Heart left ventricle (tissue), 16 donors: Measurements from ENCODE around the gene COPZ1. TPM values are rescaled to one million over a fixed set of nuclear protein-coding genes. Genes with fewer than 3 reads are reported as not detected.

Experiments
- ATAC-seq, 4 donors: fragments of 200-7000 bp; cut with Tn5 transposase; one replicate each; pipeline ENCODE4 v1.9.1; 2020 to 2022; ENCODE audit warnings: moderate library complexity in 4 of 4, mild to moderate bottlenecking in 3 of 4, moderate number of reproducible peaks in 1 of 4
- DNase-seq, 5 donors: peaks; one replicate each; pipeline ENCODE4 v3.0.0-alpha.2; 2020
- H3K27ac ChIP-seq, 12 donors: fragments of 200-600 bp; sonication (generic) in 4 of 12; one replicate each; pipeline versions ENCODE4 v1.5.0 to v1.8.0; 2016 to 2022; ENCODE audit warnings: mild to moderate bottlenecking in 2 of 12
- H3K27me3 ChIP-seq, 9 donors: fragments of 200-600 bp; sonication (generic) in 2 of 9; one replicate each; pipeline versions ENCODE4 v1.5.1 to v1.8.0; 2016 to 2022; ENCODE audit warnings: mild to moderate bottlenecking in 3 of 9
- H3K36me3 ChIP-seq, 9 donors: fragments of 200-600 bp; sonication (generic) in 2 of 9; one replicate each; pipeline versions ENCODE4 v1.5.0 to v1.8.0; 2018 to 2022; ENCODE audit warnings: mild to moderate bottlenecking in 2 of 9
- H3K4me1 ChIP-seq, 12 donors: fragments of 200-600 bp; sonication (generic) in 4 of 12; one replicate each; pipeline versions ENCODE4 v1.5.0 to v1.8.0; 2016 to 2022; ENCODE audit warnings: mild to moderate bottlenecking in 3 of 12
- H3K4me3 ChIP-seq, 12 donors: fragments of 200-600 bp; sonication (generic) in 4 of 12; one replicate each; pipeline versions ENCODE4 v1.5.0 to v1.8.0; 2017 to 2022; ENCODE audit warnings: mild to moderate bottlenecking in 9 of 12, moderate library complexity in 4 of 12
- H3K9me3 ChIP-seq, 12 donors: fragments of 200-600 bp; sonication (generic) in 4 of 12; one replicate each; pipeline versions ENCODE4 v1.5.0 to v1.8.0; 2016 to 2022; ENCODE audit warnings: mild to moderate bottlenecking in 1 of 12
- POLR2A ChIP-seq, 2 donors: fragments of 450-650 bp; IDR thresholded peaks; one replicate each; pipeline ENCODE4 v1.6.1; 2017; ENCODE audit warnings: antibody characterized with exemption in 2 of 2, mild to moderate bottlenecking in 2 of 2, moderate library complexity in 2 of 2
- WGBS, 4 donors: extraction: QIAGEN DNeasy Blood & Tissue Kit in 2 of 4; methylation state at CpG; one replicate each; pipeline versions ENCODE4 v1.1.5 to v1.1.7; 2013 to 2018; 5-methylcytosine and 5-hydroxymethylcytosine counted together
- intact Hi-C, 10 donors: fragments of 100-400 bp; cut with DNase I; formaldehyde crosslinking; loops; one replicate each; pipeline versions ENCODE4 v1.11.1 to v1.14.2; 2022
- polyA plus RNA-seq, 2 donors: library from polyadenylated mRNA; stranded (reverse); fragments of 200-250 nt; gene quantifications; one replicate each; pipeline ENCODE4 v1.2.3, GENCODE V29; 2013
- total RNA-seq, 9 donors: library from RNA; depleted of rRNA in 2 of 9; stranded (reverse); fragments of >200 nt in 2 of 9; fragmentation: NEBNext Ultra II Directional in 3 of 9; extraction: Animal tissue kit (Norgen Biotek cat#: 25700) in 3 of 9; gene quantifications; one replicate each; pipeline versions ENCODE4 v1.1.0 to v1.2.4, GENCODE V29; 2016 to 2023
- TF ChIP-seq, protein P1 (sequence below), 12 donors: fragments of 200-600 bp; sonication (generic) in 4 of 12; IDR thresholded peaks; one replicate each; pipeline versions ENCODE4 v1.5.0 to v1.8.0; 2018 to 2022; ENCODE audit warnings: antibody characterized with exemption in 12 of 12, mild to moderate bottlenecking in 5 of 12
- donor health status: ischemic (EF 13 %, LVEDD 7.1; RV severe dilation, severe dysfunction).
- donor health status: healthy with polysubstance abuse.
- donor health status: DM: no; HTN: yes; CAD: no.
- donor health status: DM: no; HTN: no; CAD: no.
- donor health status: ischemic (EF 25% LVEDD 6.9; RV normal size, moderate dysfunction).
- donor health status: ischemic (EF 25% LVEDD 5.7; RV mildly dilated, moderate dysfunction).
- donor health status: healthy.
- donor health status: DM: yes; HTN: yes; CAD: no.
- donor health status: ischemic (EF 35%, LVEDD 5.7; RV mildly dilated, moderate dysfunction).
- donor health status: nonischemic (EF 11% LVEDD 7.7; RV severe dilation, severe dysfunction).
- donor health status: DM: yes; HTN: yes; CAD: no.
- donor health status: PGD.
- donor health status: ischemic (EF 29% LVEDD 5.4; RV normal size, mild dysfunction).
- donor health status: nonischemic (EF 23%, LVEDD 6.1; RV moderate dilation, normal function).

The COPZ1 gene
- total and polyA plus RNA-seq, 11 donors, result 77.3 to 146 (median 125) TPM

- ATAC-seq (no peak), DNase-seq (no peak)
- Histone ChIP-seq H3K4me1 (peaks cover 0 to 38% (median 0%) of the 10 kb centered on the region in 12 donors), H3K27me3 (no peaks in the 10 kb centered on the region), H3K36me3 (peaks cover 0 to 17% (median 11%) of the 10 kb centered on the region in 9 donors), H3K9me3 (no peaks in the 10 kb centered on the region), H3K27ac (peak overlapping the region in 1 of 12 donors; percentile 24), H3K4me3 (no peak overlapping the region)
- TF ChIP-seq, protein P1, sequence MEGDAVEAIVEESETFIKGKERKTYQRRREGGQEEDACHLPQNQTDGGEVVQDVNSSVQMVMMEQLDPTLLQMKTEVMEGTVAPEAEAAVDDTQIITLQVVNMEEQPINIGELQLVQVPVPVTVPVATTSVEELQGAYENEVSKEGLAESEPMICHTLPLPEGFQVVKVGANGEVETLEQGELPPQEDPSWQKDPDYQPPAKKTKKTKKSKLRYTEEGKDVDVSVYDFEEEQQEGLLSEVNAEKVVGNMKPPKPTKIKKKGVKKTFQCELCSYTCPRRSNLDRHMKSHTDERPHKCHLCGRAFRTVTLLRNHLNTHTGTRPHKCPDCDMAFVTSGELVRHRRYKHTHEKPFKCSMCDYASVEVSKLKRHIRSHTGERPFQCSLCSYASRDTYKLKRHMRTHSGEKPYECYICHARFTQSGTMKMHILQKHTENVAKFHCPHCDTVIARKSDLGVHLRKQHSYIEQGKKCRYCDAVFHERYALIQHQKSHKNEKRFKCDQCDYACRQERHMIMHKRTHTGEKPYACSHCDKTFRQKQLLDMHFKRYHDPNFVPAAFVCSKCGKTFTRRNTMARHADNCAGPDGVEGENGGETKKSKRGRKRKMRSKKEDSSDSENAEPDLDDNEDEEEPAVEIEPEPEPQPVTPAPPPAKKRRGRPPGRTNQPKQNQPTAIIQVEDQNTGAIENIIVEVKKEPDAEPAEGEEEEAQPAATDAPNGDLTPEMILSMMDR (IDR thresholded peaks at IDR 0.05), result no peak
- no peak for TF ChIP-seq POLR2A (IDR thresholded peaks at IDR 0.05)
- intact Hi-C loops, result loop anchor here in 5 of 10 donors (5.0 to 10.0 kb wide), 3 partner anchors 64 to 72 kb away; partner anchors contain the start of gene GPR84 (in 3 of the 5)
- 85 to 98% (median 97%) methylated on average over 3 to 7 of the region's 7 CpGs for whole genome bisulfite sequencing, 4 donors
Measured at GRCh38 chr12:54292931-54293241, 32.0 kb upstream of the COPZ1 start.

DNA sequence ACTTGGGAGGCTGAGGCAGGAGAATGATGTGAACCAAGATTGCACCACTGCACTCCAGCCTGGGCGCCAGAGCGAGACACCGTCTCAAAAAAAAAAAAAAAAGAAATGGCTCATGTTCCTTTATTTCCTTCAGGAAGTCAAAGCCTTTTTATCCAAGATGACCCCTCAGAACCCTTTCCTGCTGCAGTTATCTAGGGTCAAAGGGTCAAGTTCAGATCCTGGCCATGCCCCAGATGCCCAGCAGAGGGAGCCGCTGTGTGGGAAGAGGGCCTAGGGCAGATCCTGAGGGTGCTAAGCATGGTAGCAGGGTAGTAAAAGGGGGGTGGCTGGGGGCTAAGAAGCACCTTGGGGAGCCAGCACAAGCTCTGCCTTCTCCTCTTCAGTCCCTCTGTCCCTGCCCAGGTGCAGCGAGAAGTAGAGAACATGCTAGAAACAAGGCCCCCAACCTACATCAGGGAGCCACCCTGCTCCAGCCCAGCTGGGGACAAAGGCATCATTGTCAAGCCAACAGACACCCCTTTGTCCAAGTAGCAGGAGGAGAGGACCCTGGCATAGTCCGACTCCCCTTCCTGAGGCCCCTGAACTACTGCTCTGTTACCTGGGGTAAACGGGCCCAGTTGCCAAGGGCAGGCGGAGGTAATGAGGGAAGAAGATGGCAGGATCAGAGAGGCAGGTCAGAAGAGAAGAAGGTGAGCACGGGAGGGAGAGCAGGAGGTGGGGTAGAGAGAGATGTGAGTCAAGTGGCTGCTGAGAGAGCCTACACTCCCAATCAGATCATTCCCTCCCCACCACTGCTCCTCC is 30.6 kb upstream of the COPZ1 start:
- H3K36me3 ChIP-seq, result peaks cover 0 to 3% (median 0%) of the 10 kb centered on the region in 9 donors
- no peak for TF ChIP-seq POLR2A (IDR thresholded peaks at IDR 0.05)
- TF ChIP-seq, protein P1 (IDR thresholded peaks at IDR 0.05), result peak; percentile 45 to 68 (median 54)
- ATAC-seq (peak in 3 of 4 donors; percentile 51 to 65 (median 61)), DNase-seq (peak; percentile 35 to 74 (median 43))
- WGBS, 4 donors, result 70 to 78% (median 74%) methylated on average over 9 of the region's 9 CpGs
- no peak overlapping the region for H3K27ac ChIP-seq
- H3K4me1 ChIP-seq, result peaks cover 0 to 40% (median 0%) of the 10 kb centered on the region in 12 donors
- H3K9me3 ChIP-seq, result no peaks in the 10 kb centered on the region
- no peak overlapping the region for H3K4me3 ChIP-seq
- intact Hi-C loops, result loop anchor here in 5 of 10 donors (5.0 to 10.0 kb wide), 3 partner anchors 63 to 70 kb away; partner anchors contain the start of gene GPR84 (in 3 of the 5)
- H3K27me3 ChIP-seq, result peaks cover 0 to 10% (median 4%) of the 10 kb centered on the region in 9 donors

- no peak overlapping the region for H3K27ac ChIP-seq
- TF ChIP-seq POLR2A (IDR thresholded peaks at IDR 0.05), result no peak
- TF ChIP-seq, protein P1 (IDR thresholded peaks at IDR 0.05), result no peak
- no peak overlapping the region for H3K4me3 ChIP-seq
- DNase-seq (no peak), ATAC-seq (no peak)
- intact Hi-C loops, result loop anchor here in 5 of 10 donors (5.0 to 10.0 kb wide), 3 partner anchors 62 to 70 kb away; partner anchors contain the start of gene GPR84 (in 3 of the 5)
- H3K36me3 ChIP-seq, result peaks cover 0 to 1% (median 0%) of the 10 kb centered on the region in 9 donors
- H3K27me3 ChIP-seq, result peaks cover 0 to 17% (median 6%) of the 10 kb centered on the region in 9 donors
- H3K9me3 ChIP-seq, result no peaks in the 10 kb centered on the region
- H3K4me1 ChIP-seq, result peaks cover 0 to 40% (median 0%) of the 10 kb centered on the region in 12 donors
- WGBS, 4 donors, result 77 to 80% (median 79%) methylated on average over 9 of the region's 9 CpGs
Measured at GRCh38 chr12:54294953-54295566, 29.9 kb upstream of the COPZ1 start.
